Activated CD8-positive, alpha-beta memory T cell treated with anti-CD3 and anti-CD28 coated beads, Interleukin-2, amount 50 U/mL, for 48 hours (primary cell): ENCODE results near the gene FMOD.

Experiments used
- DNase-seq: peaks from one replicate; pipeline ENCODE4 v3.0.0-alpha.2; 2020

FMOD gene

DNA sequence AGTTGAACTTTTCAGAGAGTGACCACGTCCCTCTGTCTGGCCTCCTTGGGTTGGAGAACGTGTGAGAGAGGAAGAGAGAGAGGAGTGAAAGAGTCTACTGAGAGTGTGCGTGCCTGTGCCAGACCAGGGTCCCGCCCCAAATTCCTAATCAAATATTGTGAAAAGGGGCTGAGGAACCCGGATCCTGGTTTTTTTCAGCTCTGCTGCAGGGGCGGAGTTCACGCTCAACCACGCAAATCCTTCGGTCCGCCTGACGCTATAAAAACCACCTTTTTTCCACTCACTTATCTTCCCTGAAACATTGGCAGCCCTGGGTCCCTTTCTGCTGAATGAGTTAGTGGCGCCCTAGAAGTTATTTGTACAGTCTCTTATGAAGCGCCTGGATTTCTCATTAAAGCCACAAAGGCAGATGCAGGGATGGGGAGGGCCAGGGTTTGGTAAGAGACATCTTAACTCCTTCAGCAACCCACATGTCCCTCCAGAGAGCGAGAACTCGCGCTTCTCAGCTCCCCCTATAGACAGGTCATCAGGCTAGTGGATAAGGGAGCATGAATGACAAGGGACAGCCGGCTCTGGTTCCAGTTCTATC is at the start of gene FMOD:
TSS of gene FMOD (minus strand) at position 86 of the 589 bp plus-strand sequence. CDS start 2,852 bp downstream, outside the sequence.
- DNase-seq = no peak

DNA sequence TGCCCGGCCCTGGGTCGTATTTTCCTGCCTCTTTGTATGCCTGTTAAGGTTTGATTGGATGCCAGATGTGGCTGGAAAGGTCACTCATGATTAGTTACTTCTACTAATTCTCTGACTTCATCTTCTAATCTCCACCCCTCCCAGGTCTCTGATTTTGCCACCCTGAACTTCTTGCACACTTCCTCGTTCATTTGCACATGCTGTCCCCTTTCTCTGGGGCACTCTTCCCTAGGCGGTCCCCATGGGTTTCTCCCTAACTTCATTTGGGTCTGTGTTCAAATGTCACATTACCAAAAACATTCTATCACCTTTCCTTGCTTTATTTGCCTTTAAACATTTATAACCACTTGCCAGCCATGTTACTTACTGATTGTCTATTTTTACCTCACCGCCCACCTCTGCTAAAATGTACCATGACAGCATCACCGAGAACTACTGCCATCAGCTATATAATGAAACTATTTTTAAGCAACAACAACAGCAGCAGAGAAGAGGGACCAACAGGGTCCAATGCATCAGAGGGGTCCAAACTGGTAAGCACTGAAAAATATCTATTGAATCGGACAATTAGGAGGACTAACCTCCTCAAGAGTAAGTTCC is 45.8 kb upstream of the FMOD start:
- DNase-seq = no peak

DNA sequence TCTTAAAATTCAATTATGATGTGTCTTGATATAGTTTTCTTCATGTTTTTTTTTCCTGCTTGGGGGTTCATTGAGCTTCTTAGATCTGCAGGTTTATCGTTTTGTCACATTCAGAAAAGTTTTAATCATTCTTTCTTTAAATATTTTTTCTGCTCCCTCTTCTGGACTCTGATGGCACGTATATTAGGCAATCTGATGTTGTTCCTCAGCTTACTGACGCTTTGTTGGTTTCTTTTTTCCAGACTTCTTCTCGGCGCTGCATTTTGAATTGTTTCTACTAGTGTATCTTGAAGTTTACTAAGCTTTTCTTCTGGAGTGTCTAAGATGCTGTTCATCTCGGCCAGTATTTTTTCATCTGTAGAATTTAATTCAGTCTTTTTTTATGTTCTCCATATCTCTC is 44.8 kb upstream of the FMOD start:
- no peak for DNase-seq

DNA sequence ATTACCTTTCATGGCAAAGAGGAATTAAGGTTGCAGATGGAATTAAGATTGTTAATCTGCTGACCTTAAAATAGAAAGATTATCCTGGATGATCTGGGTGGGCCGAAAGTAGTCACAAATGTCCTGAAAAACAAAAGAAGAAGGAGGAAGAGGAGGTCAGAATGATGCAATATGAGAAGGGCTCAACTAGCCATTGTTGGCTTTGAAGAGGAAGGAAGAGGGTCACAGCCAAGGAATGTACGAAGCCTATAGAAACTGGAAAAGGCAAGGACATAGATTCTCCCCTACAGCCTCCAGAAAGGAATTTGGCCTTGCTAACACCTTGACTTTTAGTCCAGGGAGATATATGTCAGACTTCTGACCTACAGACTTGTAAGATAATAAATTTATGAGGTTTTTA is 39.4 kb upstream of the FMOD start:
- DNase-seq = no peak

DNA sequence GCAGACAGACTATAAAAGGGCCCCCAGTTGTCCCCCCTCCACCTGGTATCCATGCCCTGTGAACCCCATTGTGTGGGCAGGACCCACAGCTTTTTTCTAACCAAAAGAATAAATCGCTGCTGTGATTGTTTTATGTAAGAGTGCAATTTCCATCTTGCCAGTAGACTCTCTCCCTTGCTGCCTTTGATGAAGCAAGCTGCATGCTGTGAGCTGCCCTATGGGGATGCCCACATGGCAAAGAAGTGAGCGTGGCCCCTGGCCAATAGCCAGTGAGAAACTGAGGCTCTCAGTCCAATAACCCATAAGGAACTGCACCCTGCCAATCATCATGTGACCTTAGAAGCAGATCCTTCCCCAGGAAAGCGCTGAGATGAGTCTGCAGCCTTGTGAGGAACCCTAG is 37.8 kb upstream of the FMOD start:
- DNase-seq = no peak

DNA sequence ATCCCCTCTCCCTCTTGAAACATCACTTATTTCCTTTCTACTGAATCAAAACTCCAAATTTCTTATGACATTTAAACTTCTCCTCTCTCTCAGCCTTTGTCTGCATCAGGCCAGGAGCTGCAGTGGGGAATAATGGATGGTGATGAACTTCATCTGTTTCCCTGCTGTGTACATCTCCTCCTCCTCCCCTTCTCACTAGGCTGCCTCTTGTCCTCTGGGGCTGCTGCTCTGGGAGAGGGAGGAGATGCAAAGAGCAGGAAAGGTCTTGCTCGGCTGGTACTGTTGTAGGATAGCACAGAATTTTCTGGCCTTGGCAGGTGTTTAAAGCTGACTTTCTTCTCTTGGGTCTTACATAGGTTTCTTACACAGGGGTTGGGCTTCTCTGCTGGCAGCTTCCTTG is 31.1 kb upstream of the FMOD start:
- no peak for DNase-seq

DNA sequence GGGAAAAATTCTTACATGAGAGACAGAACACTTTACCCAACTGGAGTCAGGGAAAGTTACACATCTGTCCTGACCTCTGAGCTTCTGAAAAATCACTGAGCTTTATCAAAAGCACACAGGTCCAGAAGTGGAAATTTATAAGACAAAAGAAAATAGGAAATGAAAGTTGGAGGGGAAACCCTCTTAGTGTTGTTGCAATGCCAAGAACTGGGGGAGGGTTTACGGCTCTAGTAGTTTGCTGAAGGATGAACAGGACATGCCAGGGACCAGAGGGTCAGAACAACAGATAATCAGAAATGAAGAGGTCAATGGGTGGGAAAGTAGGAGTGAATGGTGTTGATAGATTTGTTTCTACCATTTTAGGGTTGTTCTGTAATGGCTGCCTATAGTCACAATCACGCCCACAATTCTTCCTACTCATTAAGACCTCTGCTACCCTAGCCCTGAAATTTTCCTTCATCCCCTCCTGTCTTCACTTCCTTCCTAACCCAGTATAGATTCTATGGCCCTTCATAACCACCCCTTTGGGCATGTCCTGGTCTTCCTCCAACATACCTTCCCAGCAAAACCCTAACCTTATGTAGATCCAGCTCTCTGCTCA is 30.3 kb upstream of the FMOD start:
- DNase-seq = no peak

DNA sequence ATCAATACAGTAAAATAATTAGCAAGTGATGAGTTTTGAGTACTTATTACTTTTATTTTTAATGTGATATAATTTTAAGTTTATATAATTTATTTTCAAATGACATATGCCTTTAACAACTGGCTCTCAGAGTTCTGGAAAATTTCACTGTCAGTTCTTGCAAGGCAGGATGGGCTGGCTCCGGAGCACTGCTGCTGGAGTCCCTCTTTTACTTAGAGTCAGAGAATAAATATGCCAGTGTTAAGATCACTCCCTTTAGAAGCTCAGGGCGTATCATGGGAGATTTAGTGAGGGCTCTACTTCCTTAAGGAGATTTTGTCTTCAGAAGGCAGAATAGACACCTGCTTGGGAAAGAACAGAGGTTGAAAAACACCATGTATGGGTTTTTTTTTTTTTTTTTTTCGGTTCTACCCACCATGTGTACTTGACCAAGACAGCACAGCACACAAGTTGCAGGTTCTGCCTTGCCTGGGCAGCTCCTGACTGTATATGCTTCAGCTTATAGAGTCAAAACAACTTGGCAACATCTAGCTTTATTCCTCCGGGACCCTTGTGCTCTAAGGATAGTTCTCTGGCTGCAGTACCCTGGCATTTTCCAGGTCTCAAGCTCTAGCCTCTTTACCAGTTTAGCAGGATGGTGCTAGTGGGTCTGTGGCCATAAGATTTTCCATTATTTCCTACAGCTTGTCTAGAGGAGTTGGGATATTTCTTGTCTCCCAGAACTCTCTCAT is 29.7 kb upstream of the FMOD start:
- DNase-seq = no peak

DNA sequence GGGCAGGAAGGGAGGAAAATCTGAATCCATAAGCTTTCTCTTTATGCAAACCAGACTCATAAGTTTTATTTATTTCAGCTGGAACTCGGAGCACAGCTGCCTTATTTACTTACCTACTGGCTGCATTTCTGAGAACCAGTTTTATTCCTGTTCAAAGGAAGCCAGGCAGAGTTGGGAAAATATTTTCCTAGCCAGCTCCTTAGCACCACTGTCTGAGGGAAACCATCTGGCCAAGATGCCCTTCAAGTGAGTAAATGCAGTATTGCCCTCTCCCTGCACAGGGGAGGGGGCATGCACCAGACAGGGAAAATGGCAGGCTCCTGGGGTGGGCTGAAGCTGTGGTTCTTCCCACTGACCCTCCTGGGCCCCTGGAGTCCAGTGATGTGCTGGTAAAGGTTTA is 28.9 kb upstream of the FMOD start:
- DNase-seq = no peak

DNA sequence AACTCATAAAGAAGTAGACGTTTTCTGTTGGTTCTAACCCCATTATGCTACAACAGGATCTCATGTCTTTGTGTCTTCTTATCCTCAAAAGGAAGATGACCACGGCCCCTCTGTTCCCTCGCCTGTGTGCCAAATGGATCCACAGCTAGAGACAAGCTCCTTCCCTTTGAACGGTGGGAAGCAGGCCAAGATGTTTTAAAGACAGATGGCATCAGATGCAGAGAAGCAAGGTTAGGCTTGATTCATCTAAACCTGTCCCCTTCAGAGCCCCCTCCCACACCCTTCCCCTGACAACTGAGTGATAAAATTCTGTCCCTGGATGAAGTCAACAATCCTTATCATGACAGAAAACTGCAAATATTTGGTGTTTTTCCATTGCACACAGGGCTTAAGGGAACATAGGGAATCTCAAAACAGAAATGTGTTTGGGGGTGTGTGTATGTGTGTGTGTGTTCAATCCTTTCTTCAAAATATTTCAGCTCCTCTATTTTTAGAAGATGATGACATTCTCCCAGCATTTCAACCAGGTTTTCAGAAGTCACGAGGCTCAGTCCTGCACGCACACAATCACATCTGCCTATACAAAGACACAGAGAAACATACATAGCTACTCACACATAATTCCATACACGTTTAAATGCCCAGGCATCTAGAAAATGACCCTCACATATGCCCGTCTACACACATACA is 27.8 kb upstream of the FMOD start:
- DNase-seq = no peak

DNA sequence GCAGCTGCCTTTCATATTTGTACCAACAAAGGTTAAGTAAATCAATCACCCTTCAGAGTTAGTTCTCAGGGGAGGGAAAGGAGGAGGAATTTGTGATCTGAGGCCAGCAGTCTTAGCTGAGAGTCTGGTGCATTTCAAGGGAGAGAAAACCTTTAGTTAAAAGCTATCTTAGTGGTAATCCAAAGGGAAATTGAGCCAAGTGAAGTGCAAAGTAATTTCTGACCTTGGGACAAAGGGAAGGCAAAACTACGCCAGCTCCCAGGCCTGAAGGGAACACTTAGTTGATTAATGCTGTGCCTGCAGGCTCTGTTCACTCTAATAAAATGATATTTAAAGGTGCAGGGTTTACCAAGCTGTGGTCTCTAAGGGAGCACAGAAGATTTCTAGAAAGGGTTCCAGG is 23.1 kb upstream of the FMOD start:
- no peak for DNase-seq

DNA sequence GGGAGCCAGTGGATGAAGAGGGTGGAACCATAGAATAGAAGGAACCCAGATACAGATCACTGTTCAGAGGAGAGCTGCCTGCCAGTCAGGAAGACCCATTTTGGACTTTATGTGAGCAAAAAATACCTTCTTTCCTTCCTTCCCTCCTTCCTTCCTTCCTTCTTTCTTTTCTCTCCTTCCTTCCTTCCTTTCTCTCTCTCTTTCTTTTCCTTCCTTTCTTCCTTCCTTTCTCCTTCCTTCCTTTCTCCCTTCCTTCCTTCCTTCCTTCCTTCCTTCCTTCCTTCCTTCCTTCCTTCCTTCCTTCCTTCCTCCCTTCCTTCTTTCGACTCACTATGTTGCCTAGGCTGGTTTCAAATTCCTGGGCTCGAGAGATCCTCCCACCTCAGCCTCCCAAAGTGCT is 22.1 kb upstream of the FMOD start:
- no peak for DNase-seq

DNA sequence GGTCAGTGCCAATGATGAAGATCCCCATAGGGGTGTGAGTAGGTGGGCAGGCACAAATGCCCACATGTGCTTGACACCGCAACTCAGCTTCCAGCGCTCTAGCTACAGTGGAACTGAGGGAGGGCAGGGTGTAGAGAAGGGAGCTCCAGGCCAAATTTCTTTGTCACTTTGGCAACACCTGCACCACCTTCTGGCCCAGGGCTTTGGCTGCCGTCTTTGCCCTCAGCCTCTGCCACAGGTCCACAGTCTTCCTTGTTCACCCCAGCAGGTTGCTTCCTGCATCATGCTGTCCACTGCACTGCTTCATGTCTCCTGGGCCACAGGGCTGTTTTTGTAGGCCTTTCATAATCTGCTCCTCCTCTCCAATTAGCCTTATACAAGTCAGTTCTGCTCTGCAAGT is 20.4 kb upstream of the FMOD start:
- no peak for DNase-seq

DNA sequence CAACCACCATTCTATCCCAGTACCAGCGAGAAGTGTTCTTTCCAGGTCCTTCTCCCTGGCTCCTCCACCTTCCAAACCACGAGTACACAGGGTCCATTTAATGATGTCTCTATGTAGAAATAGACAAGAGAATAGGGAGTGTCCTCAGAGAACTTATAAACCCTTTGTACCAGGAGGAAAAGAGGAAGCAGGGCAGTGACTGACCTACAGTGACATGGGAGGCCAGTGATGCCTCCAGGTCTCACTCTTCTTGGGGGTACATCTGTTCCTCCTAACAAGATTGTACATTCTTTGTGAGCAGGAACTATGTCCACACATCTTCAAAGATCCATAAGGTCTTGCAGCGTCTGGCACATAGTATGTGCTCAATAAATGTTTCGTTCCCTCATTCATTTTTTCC is 18.7 kb upstream of the FMOD start:
- DNase-seq = no peak

DNA sequence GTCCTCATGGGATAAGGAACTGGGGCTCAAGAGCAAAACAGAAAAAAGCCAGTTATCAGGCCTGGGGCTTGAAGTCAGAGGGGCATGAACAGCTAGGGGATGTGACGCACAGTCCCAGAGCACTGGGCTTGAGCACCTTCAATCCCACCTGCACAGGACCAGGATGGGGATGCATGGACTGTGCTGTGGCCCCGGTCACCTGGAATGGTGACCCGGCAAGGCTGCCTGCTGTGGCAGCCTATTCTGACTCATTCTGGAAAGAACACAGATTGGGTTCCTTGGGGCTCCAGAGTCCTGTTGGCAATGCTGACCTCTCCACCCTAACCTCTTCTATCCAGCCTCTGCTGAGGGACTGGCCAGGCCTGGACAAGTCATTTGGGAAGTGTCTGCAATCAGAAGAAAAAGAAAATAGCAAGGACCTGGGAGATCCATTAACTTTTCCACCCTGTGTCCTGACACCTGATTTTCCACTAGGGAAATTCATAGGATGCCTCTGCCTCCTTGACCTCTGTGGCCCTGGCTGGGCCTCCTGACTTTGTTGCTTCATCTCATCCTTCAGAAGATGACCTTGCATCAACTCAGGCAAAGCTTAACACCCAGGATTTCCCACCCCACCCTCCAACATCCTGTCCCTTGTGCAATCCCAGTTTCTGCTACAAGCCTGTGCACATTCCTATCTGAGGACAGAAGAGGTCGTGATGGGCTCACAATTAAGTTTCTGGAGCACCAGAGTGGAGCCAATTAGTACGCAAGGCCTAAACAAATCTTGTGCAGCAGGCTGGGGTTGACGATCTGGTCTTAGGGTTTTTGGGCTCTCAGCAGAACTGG is 17.9 kb upstream of the FMOD start:
- DNase-seq = no peak

DNA sequence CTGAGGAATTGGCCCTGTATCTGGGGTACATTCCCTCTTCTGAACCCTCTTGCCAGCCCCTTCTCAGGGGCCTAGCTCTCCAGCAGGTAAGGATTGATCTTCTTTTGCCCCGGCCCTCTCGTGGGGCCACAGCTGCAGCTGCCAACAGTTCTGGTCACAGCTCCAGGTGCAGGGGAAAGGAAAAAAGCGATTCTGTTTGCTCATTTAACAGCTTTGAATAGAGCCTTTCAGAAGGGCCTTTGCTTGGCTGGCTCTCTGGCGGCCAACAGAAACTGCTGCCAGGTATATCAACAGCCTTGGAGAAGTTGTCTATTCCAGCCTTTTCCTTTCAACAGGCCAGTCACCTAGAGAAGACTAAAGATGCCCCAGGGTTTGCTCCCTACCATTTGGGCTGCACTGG is 16.1 kb upstream of the FMOD start:
- no peak for DNase-seq

DNA sequence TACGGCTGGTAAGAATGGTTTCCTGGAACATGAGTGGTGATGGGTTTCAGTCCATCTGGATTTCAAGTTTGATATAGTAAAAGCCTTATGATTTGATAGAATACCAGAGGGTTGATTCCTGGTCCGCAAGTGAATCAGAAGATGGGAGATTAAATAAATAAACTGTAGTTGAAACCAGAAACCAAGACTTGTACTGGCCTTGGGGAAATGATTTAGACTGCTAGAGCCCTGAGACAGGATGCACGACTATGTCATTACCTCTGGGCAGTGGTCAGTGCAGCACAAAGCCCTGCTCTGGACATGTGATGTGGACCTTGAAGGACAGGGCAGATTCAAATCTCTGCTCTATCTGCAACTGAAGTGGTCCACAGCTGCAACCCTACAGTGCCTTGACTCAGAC is 15.6 kb upstream of the FMOD start:
- DNase-seq = no peak

DNA sequence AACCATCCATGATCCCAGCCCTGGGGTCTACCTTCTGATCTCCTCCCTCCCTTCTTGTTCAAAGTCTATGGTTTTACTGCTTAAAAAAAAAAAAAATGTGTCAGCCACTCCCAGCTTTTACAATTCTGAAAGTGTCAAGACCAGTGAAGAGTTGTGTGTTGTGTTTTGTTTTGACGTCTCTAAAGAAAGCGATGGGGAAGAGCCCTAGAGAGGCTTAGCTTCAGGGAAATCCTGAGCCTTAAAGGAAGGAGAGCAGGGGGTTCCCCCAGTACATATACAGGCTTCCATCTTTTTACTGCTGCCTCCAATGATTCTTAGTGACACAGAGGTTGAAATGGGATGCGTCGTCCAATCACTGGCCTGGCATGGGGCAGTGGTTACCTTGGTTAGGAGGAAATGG is 13.9 kb upstream of the FMOD start:
- no peak for DNase-seq

DNA sequence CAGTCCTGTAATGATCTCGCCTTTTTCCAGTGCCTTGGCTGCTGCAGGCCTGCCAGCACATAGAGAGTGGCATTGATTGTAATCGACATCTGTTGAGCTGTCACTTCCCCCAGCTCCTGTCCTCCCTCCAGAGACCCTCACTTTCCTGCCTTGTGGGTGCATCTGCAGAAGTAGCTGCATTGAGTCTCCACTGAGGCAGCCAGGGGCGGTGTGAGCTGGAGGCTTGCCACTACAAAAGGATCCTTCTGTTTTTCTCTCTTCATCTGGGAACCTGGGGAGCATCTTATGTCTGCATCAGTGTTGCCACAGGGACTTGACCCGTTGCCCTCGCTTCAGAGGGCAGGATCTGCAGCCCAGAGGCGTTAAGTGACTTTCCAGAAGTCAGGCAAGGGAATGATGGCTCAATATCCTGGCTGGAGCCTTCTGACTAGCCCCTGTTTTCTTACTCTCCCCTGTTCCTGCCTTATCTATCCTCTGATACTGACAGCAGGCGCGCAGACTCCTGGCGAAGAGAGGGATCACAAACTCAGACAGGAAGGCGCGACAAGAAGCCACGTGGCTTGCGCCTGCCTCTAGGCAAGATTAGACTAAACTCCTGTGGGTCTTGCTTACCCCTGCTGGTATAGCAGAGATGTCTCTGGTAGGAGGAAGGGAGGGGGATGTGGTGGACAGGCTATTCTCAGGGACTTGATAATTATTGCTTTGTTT is 13.3 kb upstream of the FMOD start:
- no peak for DNase-seq

DNA sequence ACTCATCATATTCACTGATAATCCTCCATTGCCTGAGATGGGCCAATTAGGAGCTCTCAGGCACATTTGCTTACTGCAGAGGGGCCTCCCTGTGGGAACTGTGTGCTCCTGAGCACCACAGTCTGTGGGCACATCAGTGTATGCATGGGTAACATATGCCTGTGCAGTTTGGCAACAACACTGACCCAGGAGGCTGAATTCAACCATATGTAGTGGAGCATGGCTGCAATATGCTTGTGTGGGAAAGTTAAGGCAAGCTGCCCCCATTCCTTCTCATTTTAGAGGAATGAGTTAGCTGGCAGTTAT is 11.8 kb upstream of the FMOD start:
- DNase-seq = no peak

DNA sequence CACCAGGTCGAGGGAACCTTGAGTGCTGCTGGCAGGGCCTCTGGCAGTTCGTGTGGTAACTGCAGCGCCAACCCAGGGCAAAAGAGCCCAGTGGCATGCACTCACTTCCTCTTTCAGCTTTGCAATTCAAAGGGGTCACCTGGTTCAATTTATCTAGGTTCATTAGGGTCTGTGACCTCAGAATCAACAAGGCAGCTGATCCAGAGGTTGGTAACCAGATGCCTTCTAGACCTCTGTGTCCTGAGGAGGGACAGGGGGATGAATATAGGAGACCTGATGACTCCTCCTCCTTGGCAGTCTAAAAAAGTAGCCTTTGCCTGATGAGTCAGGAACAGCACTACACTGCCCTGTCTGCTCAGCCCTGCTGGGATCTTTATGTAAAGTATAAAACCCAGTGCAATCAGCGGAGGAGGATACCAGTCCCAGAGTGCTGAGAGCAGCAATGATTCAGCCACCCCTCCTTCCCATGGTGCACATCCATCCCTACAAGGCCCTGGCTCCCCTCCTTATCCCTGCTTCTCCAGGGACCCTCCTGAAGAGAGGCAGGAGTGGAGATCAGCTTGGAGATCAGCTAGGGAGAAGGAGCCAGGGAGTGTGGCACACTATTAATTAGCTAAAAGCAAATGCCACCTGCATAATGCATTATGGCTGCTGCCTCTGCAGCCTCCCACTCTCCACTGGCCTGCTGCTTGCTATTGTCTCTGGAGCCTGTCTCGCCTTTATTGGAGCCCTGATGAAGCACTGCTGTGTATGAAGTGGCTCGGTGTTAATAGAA is 11.2 kb upstream of the FMOD start:
- no peak for DNase-seq
